Stimulated activated CD8-positive, alpha-beta memory T cell treated with anti-CD3 and anti-CD28 coated beads, Interleukin-4, amount 100 ng/mL, for 4 hours (primary cell): ENCODE data around the gene ASPG.

Experiments
- DNase-seq, 2 donors: peaks; one replicate each; pipeline ENCODE4 v3.0.0-alpha.2; 2020; ENCODE audit warnings: low read depth in 2 of 2, low spot score in 1 of 2

ASPG gene

DNA sequence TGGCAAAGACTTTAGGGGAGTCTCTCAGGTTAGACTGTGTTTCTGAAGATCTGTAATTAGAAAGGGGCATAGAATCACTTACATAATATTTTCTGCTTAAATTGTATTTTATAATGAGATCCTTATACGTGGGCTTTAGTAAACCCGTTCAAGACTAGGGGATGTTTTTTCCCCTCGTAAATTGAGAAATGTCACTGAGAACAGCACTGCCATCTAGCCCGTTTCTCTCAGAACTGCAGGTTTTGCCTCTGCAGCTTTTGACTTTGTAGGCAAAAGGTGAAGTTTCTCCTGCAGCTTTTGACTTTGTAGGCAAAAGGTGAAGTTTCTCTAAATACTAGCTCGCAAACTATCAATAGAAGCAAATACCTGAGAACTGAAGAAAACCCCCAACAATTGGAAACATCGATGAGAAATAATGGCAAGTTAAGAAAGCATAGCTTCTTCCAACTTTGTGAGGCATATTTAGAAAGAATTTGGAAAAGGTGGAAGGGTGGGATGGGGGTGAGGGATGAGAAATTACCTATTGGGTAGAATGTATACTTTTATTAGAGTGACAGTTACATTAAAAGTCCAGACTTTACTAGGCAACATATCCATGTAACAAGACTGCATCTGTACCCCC lies 9.9 kb upstream of the ASPG start:
- DNase-seq = no peak

GRCh38 chr14:104076743-104077142 lies 8.8 kb upstream of the ASPG start:
- no peak for DNase-seq

- peak; percentile 64 to 70 for DNase-seq
Measured at GRCh38 chr14:104078031-104078455, 7.5 kb upstream of the ASPG start.

- DNase-seq = no peak
Measured at GRCh38 chr14:104080376-104081260, 4.9 kb upstream of the ASPG start.

GRCh38 chr14:104081261-104081835 lies 4.2 kb upstream of the ASPG start:
- DNase-seq = no peak

DNA sequence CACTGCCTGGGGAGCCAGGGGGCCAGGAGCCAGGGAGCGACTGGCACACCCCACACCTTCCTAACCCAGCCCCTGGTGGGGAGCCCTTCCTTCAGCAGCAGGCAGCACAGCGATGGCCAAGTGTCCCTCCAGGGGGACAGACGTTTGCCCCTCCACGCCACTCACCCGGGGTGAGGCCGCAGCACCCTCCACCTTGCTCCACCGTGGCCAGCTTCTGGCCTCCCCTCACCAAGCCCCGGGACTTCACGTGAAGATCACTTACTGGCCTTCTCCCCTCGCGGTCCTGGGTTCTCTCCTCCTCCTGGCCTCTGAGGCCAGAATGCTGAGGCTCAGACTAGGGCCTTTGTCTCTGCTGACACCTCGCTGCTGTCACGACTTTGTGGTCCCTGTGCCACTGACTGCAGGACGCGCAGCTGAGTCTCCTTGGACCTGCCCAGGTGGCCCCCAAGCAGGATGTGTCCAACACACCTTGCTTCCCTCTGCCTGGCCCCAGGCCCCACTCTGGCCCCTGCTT lies 3.5 kb upstream of the ASPG start:
- DNase-seq = no peak

GRCh38 chr14:104082807-104083206 lies 2.7 kb upstream of the ASPG start:
- DNase-seq = no peak

- no peak for DNase-seq
Measured at GRCh38 chr14:104084251-104085002, 1.1 kb upstream of the ASPG start.

DNA sequence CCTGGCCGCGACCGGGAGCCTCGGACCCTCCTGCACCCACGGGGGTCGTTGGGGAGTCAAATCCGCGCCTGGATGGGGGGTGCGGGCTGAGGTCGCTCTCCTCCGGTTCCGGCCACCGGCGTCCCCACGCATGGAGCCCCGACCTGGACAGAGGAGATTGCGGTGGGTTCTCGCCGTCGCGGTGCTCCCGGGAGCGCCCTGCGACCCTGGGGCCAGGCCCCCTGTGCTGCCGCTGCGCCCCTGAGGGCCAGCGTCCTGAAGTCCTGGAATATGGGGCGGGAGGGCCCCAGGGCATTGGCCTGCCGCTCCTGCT lies 345 bp downstream of the ASPG start:
- no peak for DNase-seq

DNA sequence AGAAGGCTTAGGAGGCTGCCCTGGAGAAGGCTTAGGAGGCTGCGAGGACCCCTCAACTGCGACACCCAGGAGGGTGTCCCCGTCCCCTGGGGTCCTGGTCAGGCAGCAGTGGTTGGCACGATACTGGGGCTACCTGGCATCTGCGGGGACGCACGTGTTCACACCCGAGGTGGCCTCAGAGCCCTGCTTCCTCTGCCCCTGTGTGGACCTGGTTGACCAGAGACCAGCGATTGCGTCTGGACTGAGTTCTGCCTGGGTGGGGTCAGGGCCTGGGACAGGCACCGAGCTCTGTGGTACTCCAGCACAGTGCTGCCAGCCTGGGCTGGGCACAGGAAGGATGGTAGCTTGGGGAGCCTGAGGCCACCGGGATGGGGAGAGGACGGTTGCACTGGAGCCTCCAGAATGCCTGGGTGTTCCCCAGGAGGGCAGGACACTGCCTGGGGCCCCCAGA lies 735 bp downstream of the ASPG start:
- DNase-seq = no peak

DNA sequence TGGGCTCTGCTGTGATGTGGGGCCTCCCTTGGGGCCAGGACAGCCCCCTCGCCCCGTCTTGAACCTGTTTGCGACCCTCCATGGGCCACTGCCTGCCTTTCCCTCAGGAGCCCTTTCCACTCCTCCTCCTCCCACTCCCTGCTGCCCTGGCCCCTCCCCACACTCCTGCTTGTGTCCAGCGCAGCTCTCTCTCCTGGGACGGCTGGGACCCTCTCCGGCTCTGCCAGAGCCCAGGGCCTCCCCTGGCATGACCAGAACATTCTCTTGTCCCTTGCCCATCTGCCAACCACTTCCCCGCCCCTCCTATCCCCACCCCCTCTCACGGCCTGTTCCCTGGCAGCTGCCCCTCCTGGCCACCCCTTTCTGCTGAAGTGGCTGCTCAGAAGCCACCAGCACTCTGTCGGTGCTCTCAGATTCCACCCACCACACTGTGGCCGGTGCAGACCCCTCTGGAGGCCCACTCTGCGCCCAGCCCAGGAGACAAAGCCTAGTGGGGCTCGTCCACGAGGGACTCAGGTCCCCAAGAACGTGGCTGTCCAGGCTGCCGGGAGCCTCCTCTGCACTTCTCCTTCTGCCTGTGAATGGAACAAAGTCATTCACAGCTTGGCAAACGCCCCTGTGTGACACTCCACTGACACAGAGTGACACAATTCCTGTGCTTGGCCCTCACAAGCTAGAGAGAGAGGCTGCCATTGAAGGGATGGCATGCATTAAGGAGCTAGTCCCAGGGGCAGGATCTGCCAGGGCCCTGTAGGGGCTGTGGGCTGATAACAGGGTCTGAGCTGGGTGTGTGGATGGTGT lies 1.4 kb downstream of the ASPG start:
- DNase-seq = no peak

DNA sequence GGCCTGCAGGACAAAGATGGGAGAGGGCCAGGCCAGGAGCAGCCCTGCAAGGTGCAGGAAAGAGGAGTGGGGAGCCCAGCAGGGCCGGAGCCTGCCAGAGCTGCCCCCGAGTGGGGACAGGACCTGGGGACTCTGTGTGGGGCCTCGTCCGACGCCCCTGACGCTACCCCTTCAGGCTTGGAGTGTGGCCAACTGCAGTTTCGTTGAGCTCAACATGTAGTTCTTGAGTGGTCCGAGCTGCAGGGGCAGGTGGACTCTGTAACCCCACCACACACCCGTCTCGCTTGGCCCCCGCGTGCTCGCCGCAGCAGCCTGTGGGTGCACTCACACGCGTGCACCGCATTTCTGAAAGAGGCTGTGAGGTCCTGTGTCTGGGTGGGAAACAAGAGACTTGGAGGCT lies 2.0 kb downstream of the ASPG start:
- no peak for DNase-seq

GRCh38 chr14:104087981-104088850 lies 2.7 kb downstream of the ASPG start:
- DNase-seq = no peak

DNA sequence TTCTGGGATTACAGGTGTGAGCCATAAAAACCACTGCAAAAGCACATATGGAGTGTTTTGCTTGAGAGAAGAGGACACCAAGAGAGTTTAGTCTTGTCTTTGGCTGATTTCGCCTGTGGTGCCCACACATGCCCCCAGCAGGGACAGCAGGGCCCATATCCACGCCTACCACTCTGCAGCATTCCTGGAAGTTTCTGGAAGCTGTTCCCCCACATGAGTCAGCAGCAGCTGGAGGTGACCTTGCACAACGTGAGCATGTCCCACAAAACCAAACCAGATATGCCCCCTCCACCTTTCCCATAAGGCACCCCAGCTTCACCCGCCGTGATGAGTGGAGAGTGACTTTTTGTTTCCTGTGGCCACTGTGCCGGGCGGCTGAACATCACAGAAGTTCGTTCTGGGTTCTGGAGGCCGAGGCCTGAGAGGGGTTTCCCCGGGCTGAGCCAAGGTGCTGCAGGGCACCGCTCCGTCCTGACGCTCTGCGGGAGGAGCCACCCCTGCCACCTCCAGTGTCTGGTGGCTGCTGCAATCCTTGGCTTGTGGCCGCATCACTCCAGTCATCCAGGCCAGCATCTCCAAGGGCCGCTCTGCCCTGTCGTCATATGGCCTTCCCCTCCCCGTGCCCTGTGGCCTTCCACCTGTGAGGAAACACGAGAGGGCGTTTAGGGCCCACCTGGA lies 4.7 kb downstream of the ASPG start:
- no peak for DNase-seq

GRCh38 chr14:104091061-104091926 lies 5.8 kb downstream of the ASPG start:
- no peak for DNase-seq

DNA sequence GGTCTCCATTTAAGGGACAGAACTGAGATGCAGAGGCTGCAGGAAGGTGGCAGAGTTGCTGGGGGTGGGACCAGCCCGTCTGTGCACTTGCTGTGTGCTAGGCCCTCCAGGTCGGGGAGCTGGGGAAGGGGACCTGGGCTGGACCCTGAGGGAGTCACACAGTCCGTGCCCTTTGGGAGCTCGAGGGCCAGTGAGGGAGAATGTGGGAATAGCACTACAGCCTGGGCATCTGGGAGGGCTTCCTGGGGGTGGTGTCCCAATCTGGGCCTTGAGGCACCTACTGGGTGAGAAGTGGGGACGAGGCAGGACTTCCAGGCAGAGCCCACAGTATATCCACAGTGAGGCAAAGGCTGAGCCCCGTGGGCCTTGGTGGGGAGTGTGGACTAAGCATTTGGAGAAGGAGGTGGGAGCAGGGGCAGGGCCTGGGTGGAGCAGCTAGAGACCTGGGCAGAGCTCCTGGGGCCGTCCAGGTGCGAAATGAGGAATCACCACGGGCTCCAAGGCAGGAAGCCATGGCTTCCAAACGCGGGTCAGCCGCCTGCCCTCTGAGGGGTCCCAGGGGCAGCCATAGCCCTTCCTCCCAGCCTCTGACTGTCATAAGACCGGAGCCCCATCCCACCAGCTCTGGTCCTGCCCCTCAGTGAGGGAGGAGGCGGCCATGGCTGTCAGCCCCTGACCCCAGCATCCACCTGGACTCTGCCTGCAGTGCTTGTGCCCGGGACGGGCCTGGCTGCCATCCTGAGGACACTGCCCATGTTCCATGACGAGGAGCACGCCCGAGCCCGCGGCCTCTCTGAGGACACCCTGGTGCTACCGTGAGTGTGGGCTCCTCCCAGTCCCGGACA lies 6.6 kb downstream of the ASPG start:
- DNase-seq = no peak

- DNase-seq = no peak
Measured at GRCh38 chr14:104092931-104093365, 7.4 kb downstream of the ASPG start.
